Glutamatergic neuron (in vitro differentiated cells): ENCODE measurements around the gene CHRM2. TPM values are rescaled to one million over a fixed set of nuclear protein-coding genes. Genes with fewer than 3 reads are reported as not detected.

Experiments used
- DNase-seq: peaks from one replicate; pipeline ENCODE4 v3.0.0; 2022
- H3K27ac Mint-ChIP-seq: one replicate; pipeline ENCODE4 v1.8.0; 2020; ENCODE audit warnings: mild to moderate bottlenecking, mixed read lengths, inconsistent platforms; ENCODE audit not compliant: unreplicated experiment
- H3K27me3 Mint-ChIP-seq: one replicate; pipeline ENCODE4 v1.8.0; 2020; ENCODE audit warnings: mild to moderate bottlenecking, moderate library complexity, mixed read lengths, inconsistent platforms; ENCODE audit not compliant: unreplicated experiment
- H3K36me3 Mint-ChIP-seq: one replicate; pipeline ENCODE4 v1.8.0; 2020; ENCODE audit warnings: mild to moderate bottlenecking, mixed read lengths, inconsistent platforms; ENCODE audit not compliant: unreplicated experiment
- H3K4me1 Mint-ChIP-seq: one replicate; pipeline ENCODE4 v1.8.0; 2020; ENCODE audit warnings: mild to moderate bottlenecking, low read depth, mixed read lengths, inconsistent platforms; ENCODE audit not compliant: unreplicated experiment
- H3K4me3 Mint-ChIP-seq: one replicate; pipeline ENCODE4 v1.8.0; 2020; ENCODE audit warnings: mild to moderate bottlenecking, mixed read lengths, inconsistent platforms; ENCODE audit not compliant: unreplicated experiment
- H3K9me3 Mint-ChIP-seq: one replicate; pipeline ENCODE4 v1.8.0; 2020; ENCODE audit warnings: mild to moderate bottlenecking, moderate library complexity, mixed read lengths, inconsistent platforms; ENCODE audit not compliant: unreplicated experiment
- CTCF ChIP-seq: fragments of 200-600 bp; sonication (generic); IDR thresholded peaks from one replicate; pipeline ENCODE4 v1.5.0; 2021; ENCODE audit not compliant: partially characterized antibody, unreplicated experiment
- total RNA-seq: library from RNA; stranded (reverse); fragmentation: NEBNext Ultra II Directional; extraction: Animal tissue kit (Norgen Biotek cat#: 25700); gene quantifications from one replicate; pipeline ENCODE4 v1.2.1, GENCODE V29; 2021; ENCODE audit not compliant: unreplicated experiment

The CHRM2 gene
- total RNA-seq, 1 donor from 2014 or later = not detected

GRCh38 chr7:136938476-136938875 lies 70.0 kb downstream of the CHRM2 start:
- Mint-ChIP-seq H3K27me3 (no peaks in the 10 kb centered on the region), H3K4me1 (no peaks in the 10 kb centered on the region), H3K36me3 (no peaks in the 10 kb centered on the region), H3K27ac (no peak overlapping the region), H3K9me3 (no peaks in the 10 kb centered on the region), H3K4me3 (no peak overlapping the region)
- no peak for DNase-seq
- TF ChIP-seq CTCF = no peak

GRCh38 chr7:136940122-136940521 lies 71.7 kb downstream of the CHRM2 start:
- H3K27ac Mint-ChIP-seq = no peak overlapping the region
- TF ChIP-seq CTCF = no peak
- H3K36me3 Mint-ChIP-seq = no peaks in the 10 kb centered on the region
- no peak overlapping the region for H3K4me3 Mint-ChIP-seq
- H3K4me1 Mint-ChIP-seq = no peaks in the 10 kb centered on the region
- DNase-seq = no peak
- no peaks in the 10 kb centered on the region for H3K27me3 Mint-ChIP-seq
- H3K9me3 Mint-ChIP-seq = no peaks in the 10 kb centered on the region

- no peaks in the 10 kb centered on the region for H3K27me3 Mint-ChIP-seq
- no peaks in the 10 kb centered on the region for H3K9me3 Mint-ChIP-seq
- no peaks in the 10 kb centered on the region for H3K4me1 Mint-ChIP-seq
- no peak for DNase-seq
- TF ChIP-seq CTCF = no peak
- H3K4me3 Mint-ChIP-seq = no peak overlapping the region
- no peaks in the 10 kb centered on the region for H3K36me3 Mint-ChIP-seq
- no peak overlapping the region for H3K27ac Mint-ChIP-seq
These were observed 72.5 kb downstream of the CHRM2 start for GRCh38 chr7:136940917-136941316.

- Mint-ChIP-seq H3K27me3 (no peaks in the 10 kb centered on the region), H3K4me1 (no peaks in the 10 kb centered on the region), H3K36me3 (no peaks in the 10 kb centered on the region), H3K27ac (no peak overlapping the region), H3K9me3 (no peaks in the 10 kb centered on the region), H3K4me3 (no peak overlapping the region)
- TF ChIP-seq CTCF = no peak
- no peak for DNase-seq
These were observed 73.4 kb downstream of the CHRM2 start for GRCh38 chr7:136941816-136942215.

GRCh38 chr7:136942401-136942800 lies 73.9 kb downstream of the CHRM2 start:
- H3K36me3 Mint-ChIP-seq = no peaks in the 10 kb centered on the region
- no peaks in the 10 kb centered on the region for H3K9me3 Mint-ChIP-seq
- H3K4me3 Mint-ChIP-seq = no peak overlapping the region
- no peaks in the 10 kb centered on the region for H3K27me3 Mint-ChIP-seq
- H3K27ac Mint-ChIP-seq = no peak overlapping the region
- no peak for DNase-seq
- TF ChIP-seq CTCF = no peak
- no peaks in the 10 kb centered on the region for H3K4me1 Mint-ChIP-seq
